ENCODE data around the gene CFAP52. TPM values are rescaled to one million over a fixed set of nuclear protein-coding genes. Genes with fewer than 3 reads are reported as not detected.
A peak's percentile ranks its signal among the peaks of the same experiment; 100 is the strongest.

CFAP52 gene
- total RNA-seq, 4 donors from 2014 or later: 0.40 to 4.2 TPM; not detected in 2

GRCh38 chr17:9643611-9644010, 67.2 kb downstream of the CFAP52 start:
- TF ChIP-seq POLR2A (IDR thresholded peaks at IDR 0.05): no peak
- no peak for TF ChIP-seq POLR2AphosphoS5 (IDR thresholded peaks at IDR 0.05)
- TF ChIP-seq EP300 (IDR thresholded peaks at IDR 0.05): no peak
- TF ChIP-seq CTCF (IDR thresholded peaks at IDR 0.05): no peak
- peaks cover 0 to 24% (median 11%) of the 10 kb centered on the region in 3 donors for H3K4me1 ChIP-seq
- no peaks in the 10 kb centered on the region for H3K36me3 ChIP-seq
- no peak for ATAC-seq
- H3K27me3 ChIP-seq: peaks cover 89% of the 10 kb centered on the region
- WGBS, 2 donors (ENCODE audit: low coverage in 1 of 2): 72 to 93% methylated on average over 5 of the region's 5 CpGs
- no peak overlapping the region for H3K4me3 ChIP-seq
- H3K27ac ChIP-seq: no peak overlapping the region
- H3K9me3 ChIP-seq: no peaks in the 10 kb centered on the region

- no peaks in the 10 kb centered on the region for H3K9me3 ChIP-seq
- 0 to 7% methylated on average over 5 to 6 of the region's 72 CpGs for WGBS, 2 donors (ENCODE audit: low coverage in 1 of 2)
These were observed 68.7 kb downstream of the CFAP52 start, which contains the start of gene USP43 for GRCh38 chr17:9644910-9645751. Gene USP43, plus strand, starts transcription at chr17:9645517. Its CDS starts 116 bp downstream, at chr17:9645633.

DNA sequence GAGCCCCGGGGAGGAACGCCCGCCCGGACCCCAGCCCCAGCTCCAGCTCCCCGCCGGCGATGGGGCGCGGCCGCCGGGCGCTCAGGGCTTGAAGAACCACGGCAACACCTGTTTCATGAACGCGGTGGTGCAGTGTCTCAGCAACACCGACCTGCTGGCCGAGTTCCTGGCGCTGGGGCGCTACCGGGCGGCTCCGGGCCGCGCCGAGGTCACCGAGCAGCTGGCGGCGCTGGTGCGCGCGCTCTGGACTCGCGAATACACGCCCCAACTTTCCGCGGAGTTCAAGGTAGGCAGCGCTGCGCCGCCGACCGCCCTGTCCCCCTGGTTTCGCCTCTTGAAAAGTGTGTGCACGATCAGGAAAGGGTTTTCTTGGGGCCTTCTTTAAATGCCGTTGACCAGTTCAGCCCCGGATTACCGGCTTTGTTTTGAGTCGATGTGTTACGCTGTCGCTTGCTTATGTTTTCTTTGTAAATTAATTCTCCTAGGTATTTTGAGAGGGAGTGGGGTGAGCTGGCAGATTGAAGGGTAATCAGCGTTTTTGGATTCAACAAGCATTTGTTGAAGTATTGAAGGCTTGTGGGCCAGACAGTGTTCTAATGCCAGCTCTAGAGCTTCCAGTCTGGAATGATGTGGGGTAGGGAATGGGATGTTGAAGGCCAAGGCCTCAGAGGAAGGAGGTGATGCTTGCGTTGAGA, 69.6 kb downstream of the CFAP52 start:
- Histone ChIP-seq H3K4me3 (peak overlapping the region; percentile 29 to 56), H3K36me3 (no peaks in the 10 kb centered on the region), H3K27ac (no peak overlapping the region), H3K27me3 (peaks cover 91% of the 10 kb centered on the region), H3K4me1 (peaks cover 0 to 24% (median 11%) of the 10 kb centered on the region in 3 donors), H3K9me3 (no peaks in the 10 kb centered on the region)
- 13% methylated on average over 3 of the region's 51 CpGs; no CpG with 5 or more reads in 1 of the 2 donors for WGBS, 2 donors (ENCODE audit: low coverage in 1 of 2)
- TF ChIP-seq CTCF (IDR thresholded peaks at IDR 0.05) (no peak), POLR2AphosphoS5 (IDR thresholded peaks at IDR 0.05) (no peak), EP300 (IDR thresholded peaks at IDR 0.05) (no peak), POLR2A (IDR thresholded peaks at IDR 0.05) (no peak)
- no peak for ATAC-seq

More at GRCh38 chr17:9644910-9645751, 68.7 kb downstream of the CFAP52 start, which contains the start of gene USP43:
- Histone ChIP-seq H3K4me1 (peaks cover 0 to 24% (median 11%) of the 10 kb centered on the region in 3 donors), H3K27ac (no peak within 1 kb of the TSS), H3K27me3 (peaks cover 91% of the 10 kb centered on the region), H3K36me3 (no peaks in the 10 kb centered on the region), H3K4me3 (peak within 1 kb of the TSS; percentile 29 to 56)
- TF ChIP-seq EP300 (IDR thresholded peaks at IDR 0.05) (no peak), POLR2A (IDR thresholded peaks at IDR 0.05) (no peak), CTCF (IDR thresholded peaks at IDR 0.05) (no peak), POLR2AphosphoS5 (IDR thresholded peaks at IDR 0.05) (no peak)
- ATAC-seq: no peak

DNA sequence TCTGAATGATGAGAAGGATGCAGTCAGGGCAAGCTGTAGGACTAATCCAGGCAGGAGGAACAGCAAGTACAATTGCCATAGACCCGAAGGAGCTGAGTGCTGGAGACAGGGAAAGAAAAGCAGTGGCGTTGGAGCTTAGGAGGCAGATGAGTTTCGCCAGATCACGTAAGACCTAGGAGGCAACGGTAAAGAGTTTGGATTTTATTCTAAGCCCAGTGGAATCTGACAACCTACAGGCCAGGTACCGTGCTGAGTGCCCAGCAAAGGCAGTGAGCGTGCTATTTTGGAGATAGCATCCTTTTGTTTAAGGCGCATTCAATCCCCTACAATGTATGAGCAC, 70.1 kb downstream of the CFAP52 start:
- TF ChIP-seq CTCF (IDR thresholded peaks at IDR 0.05): no peak
- no peak for TF ChIP-seq POLR2AphosphoS5 (IDR thresholded peaks at IDR 0.05)
- no peak for TF ChIP-seq EP300 (IDR thresholded peaks at IDR 0.05)
- no peak for TF ChIP-seq POLR2A (IDR thresholded peaks at IDR 0.05)
- Histone ChIP-seq H3K36me3 (no peaks in the 10 kb centered on the region), H3K4me3 (no peak overlapping the region), H3K4me1 (peaks cover 0 to 24% (median 11%) of the 10 kb centered on the region in 3 donors), H3K27ac (no peak overlapping the region), H3K9me3 (no peaks in the 10 kb centered on the region), H3K27me3 (peaks cover 88% of the 10 kb centered on the region)
- ATAC-seq: no peak
- WGBS, 2 donors (ENCODE audit: low coverage in 1 of 2): 29 to 57% methylated on average over 7 to 8 of the region's 8 CpGs
